HG03095 (cell line): ENCODE measurements around the gene RBM25.

Experiments used
- ATAC-seq: cut with Tn5 transposase; IDR thresholded peaks from one replicate; pipeline ENCODE4 v1.9.1; 2021; ENCODE audit warnings: moderate library complexity; ENCODE audit not compliant: unreplicated experiment

RBM25 gene

GRCh38 chr14:73102806-73103497 is 44.6 kb downstream of the RBM25 start:
- ATAC-seq = no peak

- ATAC-seq = no peak
These were observed 46.7 kb downstream of the RBM25 start for GRCh38 chr14:73105050-73105449.

DNA sequence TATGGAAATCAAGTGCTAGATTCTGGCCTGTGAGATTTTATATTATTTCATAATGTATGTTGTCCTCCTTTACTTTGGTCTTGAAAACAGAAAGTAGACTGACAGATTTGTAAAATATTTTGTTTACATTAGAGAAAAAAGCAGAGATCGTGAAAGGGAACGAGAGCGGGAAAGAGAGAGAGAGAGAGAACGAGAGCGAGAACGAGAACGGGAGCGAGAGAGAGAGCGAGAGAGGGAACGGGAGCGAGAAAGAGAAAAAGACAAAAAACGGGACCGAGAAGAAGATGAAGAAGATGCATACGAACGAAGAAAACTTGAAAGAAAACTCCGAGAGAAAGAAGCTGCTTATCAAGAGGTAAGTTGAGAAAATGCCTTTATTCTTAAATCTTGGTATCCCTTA is 47.4 kb downstream of the RBM25 start:
- no peak for ATAC-seq

DNA sequence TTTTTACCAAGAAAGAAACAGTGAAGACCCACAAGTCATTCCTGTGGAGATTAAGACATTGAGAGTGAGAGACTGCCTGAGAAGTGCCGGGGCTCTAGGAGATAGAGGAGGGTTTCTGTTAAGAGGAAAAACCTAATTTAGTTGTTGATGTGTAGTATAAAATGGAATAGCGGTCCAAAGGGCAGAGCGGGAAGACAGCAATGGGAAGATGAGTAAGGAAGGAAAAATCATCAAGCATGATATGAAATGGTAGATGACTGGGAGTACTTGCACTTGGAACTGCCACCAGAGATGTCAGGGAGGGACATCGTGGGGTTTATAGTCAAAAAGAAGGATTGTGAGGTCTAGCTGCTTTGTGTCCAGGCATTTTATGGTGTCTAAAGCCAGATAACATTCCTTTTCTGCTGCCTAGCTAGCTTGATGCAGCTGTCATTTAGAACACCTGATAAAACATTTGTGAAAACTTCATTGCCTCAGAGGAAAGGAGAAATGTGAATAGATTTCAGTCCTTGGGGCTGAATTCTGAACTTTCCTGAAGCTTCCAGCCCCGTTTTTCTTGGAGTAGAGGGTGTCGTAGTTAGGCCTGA is 57.8 kb downstream of the RBM25 start:
- no peak for ATAC-seq

- no peak for ATAC-seq
These were observed 66.0 kb downstream of the RBM25 start for GRCh38 chr14:73124180-73124894.

DNA sequence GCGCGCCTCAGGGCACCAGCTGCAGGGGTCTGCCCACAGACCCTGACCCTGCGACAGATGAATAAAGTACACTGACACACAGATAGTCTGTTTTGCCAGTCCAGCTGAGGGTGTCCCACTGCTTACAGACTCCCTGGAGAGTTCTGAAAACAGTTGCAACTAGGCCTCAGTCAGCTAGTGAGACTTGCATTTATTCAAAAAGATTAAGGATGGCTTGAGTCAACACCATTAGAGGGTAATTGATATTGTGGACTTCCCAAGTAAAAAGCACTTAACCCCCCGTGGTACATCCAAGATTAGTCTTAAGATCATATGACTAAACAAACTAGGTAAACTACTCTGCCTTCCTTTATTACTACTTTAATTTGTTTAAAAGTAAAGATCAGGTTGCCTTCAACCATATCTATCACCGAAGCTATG is 66.8 kb downstream of the RBM25 start:
- no peak for ATAC-seq

DNA sequence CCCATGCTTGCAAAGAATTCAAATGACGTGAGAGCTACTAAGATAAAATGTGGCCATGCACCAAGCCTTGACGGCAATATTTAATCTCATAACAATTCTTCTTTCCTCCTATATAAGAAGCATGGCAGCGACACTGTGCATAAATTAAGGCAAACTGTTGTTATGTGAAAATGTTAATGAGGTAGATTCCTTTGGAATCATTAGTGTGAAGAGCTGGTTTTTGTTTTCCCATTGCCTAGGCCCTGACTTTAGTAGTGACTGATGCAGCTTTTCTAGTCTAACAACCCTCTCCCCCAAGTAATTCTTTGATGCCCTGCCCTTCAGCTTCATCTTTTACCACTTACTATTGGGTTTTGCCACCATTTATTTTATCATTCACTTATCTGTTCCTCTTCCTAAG is 67.4 kb downstream of the RBM25 start:
- no peak for ATAC-seq

GRCh38 chr14:73133795-73134194 is 75.5 kb downstream of the RBM25 start:
- ATAC-seq = no peak

DNA sequence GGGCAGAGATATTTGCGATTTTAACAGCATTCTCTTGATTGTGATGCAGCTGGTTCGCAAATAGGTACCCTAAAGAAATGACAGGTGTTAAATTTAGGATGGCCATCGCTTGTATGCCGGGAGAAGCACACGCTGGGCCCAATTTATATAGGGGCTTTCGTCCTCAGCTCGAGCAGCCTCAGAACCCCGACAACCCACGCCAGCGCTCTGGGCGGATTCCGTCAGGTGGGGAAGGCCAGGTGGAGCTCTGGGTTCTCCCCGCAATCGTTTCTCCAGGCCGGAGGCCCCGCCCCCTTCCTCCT is 77.7 kb downstream of the RBM25 start:
- ATAC-seq = no peak

GRCh38 chr14:73136387-73137225 is 78.3 kb downstream of the RBM25 start, which contains the start of gene PSEN1:
Gene PSEN1, plus strand, starts transcription at chr14:73136507. Its CDS starts 11,513 bp downstream, at chr14:73148020.
- peak; percentile 75 for ATAC-seq

DNA sequence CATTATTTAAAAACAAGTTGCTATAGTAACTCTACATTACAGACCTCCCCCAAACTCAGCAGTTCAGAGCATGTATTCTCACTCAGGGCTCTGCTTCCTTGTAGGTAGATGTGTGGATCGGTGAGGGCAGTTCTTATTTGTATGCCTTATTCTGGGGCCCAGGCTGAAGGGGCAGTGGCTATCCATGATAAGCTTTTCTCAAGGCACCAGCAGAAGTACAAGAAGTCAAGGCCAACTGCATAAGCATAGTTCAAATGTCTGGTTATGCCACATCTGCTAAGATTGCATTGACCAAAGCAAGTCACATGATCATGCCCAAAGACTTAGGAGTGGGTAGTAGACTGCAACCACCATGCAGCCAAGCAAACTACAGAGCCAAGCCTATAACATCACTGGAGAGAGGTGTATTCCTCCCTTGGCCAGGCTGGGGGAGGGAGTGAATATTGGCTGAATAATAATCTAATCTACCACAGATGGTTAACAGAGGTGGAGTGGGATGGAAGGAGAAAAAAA is 82.5 kb downstream of the RBM25 start:
- no peak for ATAC-seq

- ATAC-seq = no peak
These were observed 83.9 kb downstream of the RBM25 start for GRCh38 chr14:73142216-73142615.

GRCh38 chr14:73143003-73143402 is 84.7 kb downstream of the RBM25 start:
- no peak for ATAC-seq

- no peak for ATAC-seq
These were observed 85.3 kb downstream of the RBM25 start for GRCh38 chr14:73143617-73144016.

GRCh38 chr14:73145371-73145770 is 87.0 kb downstream of the RBM25 start:
- no peak for ATAC-seq

- no peak for ATAC-seq
These were observed 87.8 kb downstream of the RBM25 start for GRCh38 chr14:73146111-73146510.

DNA sequence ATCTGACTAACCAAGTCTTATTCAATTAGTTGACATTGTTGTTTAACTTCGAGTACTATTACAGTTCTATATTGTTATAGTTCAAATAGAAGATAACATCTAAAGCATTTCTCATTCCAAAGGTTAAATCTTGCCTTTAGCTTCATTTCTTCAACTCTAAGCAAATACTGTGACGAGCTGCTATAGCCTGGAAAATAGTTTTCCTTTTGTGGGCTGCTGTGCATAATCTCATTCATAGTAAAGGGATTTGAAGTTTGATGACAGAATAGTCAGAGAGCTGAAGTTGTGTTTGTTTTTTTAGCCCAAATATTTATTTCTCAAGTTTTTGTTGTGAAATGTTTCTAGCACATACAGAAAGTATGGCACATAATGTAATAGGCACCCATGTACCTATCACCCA is 91.4 kb downstream of the RBM25 start:
- ATAC-seq = no peak

DNA sequence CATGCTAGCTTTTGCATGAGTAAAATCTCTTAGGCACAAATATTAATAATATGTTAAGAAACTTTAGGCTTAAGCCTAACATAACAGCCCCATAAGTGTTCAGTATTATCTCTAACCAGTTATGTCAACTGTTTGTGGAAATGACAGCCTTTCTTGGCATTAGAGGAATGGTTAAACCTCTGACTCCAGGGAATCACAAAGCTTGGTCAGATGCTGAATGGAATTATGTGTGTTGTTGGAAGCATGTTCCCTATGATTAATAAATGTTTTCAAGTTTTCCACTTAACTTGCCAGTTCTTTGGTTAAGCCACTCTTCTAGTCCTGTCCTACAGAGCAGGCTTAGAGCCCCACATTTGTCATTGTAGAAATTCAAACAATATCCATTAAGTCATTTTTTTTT is 94.9 kb downstream of the RBM25 start:
- no peak for ATAC-seq

DNA sequence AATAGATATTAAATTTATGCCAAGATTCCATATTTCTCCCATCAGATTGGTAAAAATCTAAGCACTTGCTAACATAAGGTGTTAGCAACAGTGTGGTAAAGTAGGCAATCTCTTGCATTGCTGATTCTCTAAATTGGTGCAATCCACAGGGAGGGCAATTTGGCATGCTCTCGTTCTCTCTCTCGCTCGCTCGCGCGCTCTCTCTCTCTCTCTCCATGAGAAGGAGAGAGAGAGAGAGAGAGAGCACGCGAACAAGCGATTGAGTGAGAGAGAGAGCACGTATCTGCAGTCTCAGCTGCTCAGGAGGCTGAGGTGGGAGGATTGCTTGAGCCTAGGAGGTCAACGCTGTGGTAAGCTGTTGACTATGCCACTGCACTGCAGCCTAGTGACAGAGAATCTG is 103.9 kb downstream of the RBM25 start:
- no peak for ATAC-seq

- ATAC-seq = no peak
These were observed 108.1 kb downstream of the RBM25 start for GRCh38 chr14:73166399-73166798.

DNA sequence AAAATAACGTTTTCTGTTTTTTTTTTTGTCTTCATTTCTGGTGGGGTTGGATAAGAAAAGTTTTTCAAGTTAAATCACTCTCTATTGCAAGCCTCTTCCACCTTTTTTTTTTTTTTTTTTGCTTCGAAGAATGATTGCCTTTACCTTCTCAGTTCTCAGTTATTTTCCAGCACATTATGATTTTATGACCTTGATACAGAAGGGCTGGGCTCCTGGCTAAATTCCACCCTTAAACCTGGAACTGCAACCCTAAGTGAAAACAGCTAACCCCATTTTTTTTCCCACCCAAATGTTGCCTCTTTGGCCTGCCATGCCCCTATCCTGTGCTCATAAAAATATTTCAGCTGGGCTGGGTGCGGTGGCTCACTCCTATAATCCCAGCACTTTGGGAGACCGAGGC is 109.4 kb downstream of the RBM25 start:
- no peak for ATAC-seq
